HG03521 (cell line): ENCODE data around the gene HPS5.

Experiments
- ATAC-seq: cut with Tn5 transposase; IDR thresholded peaks from one replicate; pipeline ENCODE4 v1.9.1; 2021; ENCODE audit warnings: mild to moderate bottlenecking, moderate library complexity; ENCODE audit not compliant: unreplicated experiment

The HPS5 gene

DNA sequence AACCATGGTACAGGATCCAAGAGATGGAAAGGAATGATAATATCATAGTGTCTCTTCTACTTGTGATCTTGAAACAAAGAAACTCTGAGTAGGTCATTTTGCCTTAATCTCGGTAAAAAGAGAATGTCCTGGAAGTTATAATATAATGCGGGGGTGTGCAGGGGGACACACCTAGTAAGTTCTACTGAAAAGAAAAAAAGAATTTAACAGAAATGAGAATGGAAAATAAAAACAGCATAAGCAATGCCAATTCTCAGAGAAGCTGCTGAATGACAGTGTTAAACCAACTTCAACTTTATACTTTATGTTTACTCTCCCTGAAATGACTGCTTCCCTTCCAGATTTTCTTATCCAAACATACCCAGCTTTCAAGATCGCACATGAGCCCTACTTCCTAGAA, 2.0 kb downstream of the HPS5 start:
- no peak for ATAC-seq

DNA sequence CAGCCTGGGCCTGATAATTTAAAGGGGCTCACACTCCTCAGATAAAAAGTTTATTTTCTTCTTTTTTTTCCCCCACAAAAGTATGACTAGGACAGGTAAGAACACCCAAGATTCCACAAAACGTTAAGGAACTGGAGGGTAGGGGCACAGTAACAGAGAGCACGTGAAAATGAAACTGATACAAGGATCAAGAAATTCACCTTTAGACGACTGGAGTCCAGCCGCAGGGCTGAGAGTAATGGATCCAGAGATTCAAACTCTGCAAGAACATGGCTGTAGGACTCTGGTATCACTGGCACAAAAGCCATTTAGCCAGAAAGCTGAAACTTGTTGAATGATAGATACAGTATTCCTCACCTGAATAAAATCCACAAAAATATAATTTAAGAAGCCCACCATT, 4.4 kb downstream of the HPS5 start:
- ATAC-seq, result no peak

DNA sequence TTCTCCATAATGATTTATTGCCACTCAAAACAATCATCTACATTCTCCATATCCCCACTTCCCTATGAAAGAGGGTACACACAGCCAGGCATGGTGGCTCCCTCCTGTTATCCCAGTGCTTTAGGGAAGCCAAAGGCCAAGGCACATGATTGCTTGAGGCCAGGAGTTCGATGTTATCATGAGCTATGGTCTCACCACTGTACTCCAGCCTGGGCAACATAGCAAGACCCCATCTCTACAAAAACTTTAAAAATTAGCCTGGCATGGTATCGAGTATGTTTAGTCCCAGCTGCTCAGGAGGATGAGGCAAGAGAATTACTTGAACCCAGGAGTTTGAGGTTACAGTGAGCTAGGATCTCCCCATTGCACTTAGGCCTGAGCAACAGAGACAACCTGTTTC, 6.0 kb downstream of the HPS5 start:
- no peak for ATAC-seq

DNA sequence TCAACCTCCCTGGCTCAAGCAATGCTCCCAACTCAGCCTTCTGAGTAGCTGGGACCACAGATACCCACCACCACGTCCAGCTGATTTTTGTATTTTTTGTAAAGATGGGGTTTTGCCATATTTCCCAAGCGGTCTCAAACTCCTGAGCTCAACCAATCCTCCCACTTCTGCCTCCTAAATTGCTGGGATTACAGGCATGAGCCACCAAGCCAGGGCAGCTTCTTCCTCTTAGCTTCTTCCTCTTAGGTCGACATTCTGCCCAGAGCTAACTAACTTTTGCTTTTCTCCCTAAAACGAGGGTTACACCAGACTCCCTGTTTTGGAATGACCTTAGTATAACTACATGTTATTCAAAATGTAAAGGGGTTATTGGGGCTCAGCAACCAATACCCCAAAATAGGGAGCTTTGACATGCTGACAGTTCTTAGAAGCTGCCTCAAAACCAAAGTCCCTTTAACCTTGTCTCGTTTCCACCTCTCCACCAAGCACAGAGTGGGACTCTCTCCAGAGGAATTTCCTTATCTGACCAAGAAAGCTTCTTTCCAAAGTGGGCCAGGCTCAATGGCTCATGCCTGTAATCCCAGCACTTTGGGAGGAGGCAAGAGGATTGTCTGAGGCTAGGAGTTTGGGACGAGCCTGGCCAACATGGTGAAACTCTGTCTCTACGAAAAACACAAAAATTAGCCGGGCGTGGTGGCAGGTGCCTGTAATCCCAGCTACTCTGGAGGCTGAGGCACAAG, 7.0 kb downstream of the HPS5 start:
- no peak for ATAC-seq

DNA sequence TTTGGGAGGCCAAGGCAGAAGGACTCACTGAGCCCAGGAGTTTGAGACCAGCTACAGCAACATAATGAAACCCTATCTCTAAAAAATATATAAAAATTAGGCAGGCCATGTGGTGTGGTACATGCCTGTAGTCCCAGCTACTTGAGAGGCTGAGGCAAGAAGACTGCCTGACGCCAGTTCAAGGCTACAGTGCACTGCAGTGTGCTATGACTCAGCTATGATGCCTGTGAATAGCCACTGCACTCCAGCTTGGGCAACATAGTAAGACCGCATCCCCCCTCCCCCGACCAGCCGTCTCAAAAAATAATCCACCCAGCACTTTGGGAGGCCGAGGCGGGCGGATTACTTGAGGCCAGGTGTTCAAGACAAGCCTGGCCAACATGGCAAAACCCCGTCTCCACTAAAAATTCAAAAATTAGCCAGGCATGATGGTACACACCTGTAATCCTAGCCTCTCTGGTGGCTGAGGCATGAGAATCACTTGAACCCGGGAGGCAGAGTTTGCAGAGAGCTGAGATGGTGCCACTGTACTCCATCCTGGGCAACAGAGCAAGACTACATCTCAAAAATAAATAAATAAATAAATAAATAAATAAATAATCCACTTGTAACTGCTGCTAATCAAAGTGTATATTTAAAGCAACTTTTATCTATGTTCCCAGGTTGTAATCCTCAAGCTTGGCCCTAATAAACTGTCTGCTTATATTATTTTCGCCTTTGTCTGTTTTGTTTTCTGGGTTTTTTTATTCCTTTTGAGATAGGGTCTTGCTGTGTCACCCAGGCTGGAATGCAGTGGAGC, 7.8 kb downstream of the HPS5 start:
- no peak for ATAC-seq

DNA sequence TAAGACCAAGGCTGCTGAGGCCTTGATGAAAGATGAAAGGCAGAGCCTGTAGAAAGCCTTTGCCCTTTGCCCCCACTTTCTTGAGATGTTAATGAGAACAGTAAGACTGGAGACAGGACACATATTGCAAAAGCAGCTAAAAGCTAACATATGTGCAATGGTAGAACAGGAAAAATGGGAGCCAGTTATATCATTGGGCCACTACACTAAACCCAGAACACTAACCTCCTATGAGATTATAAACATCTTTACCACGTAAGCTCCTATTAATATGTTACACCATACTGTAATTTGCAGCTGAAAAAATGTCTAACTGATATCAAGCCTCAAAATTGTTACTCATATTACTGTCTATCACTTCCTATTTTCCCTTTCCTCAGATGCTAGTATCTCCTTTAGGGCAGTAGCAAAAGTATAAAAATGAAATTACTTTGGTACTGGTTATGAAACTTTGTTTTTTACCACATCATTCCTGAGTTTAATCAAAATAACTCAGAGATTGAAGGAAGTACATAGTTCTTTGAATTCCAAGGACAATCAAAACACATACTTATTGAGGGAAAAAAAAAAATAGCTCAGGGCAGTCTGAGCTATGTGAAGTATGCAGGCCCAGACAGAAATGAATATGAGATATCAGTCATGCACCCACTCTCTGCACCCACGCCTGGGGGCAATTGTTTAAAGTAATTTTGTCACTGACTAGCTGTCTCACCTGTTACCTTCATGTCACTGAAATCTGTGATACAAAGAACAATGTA, 9.1 kb downstream of the HPS5 start:
- ATAC-seq, result no peak

DNA sequence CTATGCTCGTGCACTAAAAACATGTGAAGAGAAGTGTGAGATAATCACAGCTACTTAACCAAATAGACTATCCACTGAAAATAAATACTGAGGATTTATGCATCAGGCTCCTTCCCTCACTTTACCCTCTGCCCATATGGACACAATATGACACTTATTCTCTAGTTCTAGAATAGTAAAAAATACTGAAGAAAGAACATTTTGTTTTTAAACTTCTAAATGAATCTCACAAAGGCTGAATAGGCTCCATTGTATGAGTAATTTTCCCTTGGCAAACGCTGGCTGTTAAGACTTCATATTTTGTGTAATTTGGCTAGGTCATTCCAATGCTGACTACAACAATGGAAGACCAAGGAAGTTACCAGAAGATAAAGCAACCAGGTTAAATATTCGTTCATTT, 9.9 kb downstream of the HPS5 start:
- ATAC-seq, result no peak

DNA sequence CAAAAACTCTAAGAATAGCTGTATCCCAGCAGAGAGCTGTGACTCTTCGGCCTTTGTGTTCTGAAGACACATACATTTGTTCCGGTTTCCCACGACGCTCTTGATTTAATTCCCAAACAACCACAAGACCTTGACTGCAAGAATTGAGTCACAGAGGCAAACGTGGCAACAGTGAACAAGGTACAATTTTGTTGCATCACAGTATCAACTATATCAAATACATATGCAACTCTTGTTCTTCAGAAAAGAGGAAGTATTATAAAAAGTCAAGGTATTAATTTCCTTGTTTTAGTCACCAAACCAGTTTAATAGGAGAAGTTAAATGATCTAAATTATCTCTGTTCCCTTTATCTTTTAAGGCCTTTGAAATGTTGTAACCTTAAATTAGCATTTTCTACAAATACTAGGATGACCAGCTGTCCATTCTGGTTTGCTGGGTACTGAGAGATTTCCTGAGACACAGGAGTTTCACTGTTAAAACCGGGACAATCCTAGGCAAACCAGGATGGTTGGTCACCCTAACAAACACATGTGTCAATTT, 11.1 kb downstream of the HPS5 start:
- no peak for ATAC-seq

DNA sequence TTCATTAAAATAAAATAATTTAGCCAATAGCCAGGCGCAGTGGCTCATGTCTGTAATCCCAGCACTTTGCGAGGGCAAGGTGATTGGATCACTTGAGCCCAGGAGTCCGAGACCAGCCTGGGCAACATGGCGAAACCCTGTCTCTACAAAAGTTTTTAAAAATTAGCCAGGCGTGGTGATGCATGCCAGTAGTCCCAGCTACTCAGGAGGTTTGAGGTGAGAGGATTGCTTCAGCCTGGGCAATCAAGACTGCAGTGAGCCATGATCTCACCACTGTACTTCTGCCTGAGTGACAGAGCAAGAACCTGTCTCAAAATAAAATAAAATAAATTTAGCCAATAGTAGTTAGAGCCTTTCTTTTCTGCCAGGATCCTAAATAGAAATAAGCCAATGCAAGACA, 12.2 kb downstream of the HPS5 start:
- ATAC-seq, result no peak

DNA sequence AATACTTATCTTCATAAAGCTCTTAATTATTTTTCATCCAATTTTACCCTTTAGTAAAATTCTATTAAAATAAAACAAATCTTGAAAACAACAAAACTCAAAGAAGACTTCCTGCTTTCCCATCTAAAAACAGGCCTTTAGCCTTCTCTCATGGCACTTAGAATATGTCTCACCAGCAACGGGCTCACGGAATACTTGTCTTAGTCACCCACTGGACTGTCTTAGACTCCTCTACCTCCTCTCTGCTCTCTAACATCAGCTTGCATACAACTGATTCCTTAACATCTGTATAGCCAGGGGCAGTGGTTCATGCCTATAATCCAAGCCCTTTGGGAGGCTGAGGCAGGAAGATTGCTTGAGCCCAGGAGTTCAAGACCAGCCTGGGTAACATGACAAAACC, 13.7 kb downstream of the HPS5 start:
- no peak for ATAC-seq

DNA sequence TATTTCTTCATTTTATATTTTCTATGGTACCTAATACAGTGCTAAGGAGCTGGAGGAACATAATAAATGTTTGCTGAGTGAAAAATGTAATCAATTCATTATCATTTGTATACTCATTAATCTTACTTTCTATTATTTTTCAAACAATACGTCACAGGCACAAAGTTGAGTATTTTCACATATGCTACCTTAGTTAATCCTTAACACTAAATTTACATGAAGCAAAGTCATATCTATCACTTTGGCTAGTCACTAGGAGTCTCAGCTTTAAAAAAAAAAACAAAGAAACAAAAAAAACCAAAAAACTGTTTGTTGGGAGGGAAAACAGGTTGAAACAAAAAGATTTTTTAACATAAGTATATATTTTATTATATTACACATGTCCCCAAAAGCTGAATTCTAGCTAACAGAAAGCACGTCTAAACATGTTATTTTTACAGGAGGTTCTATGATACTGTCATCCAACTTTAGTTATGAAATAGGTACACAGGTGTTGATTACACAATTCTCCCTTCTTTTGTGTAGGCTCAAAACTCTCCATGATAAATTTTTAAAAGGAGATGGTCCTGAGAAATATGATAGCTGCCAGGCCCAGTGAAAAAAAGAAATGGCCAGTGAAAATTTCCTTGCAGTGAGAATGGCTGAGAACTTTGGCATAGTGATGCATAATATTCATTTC, 14.3 kb downstream of the HPS5 start:
- no peak for ATAC-seq

DNA sequence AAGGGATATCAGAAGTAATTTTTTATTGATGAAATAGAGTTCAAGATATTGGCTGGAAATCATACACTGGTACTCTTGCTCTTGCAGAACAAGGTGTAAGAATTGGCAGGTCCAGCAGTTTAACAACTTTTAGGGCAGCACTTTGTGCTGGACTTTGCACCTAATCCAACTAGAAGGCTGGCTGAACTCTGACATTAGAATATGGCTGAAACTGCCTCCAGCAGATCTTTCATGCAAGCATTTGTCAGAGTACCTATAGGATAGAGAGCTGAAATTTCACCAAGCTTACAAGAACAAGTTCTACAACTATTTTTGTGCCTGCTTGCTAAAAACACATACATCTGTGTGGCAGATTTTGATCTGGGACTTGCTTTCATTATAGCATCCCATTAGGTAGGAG, 17.2 kb downstream of the HPS5 start:
- ATAC-seq, result no peak

DNA sequence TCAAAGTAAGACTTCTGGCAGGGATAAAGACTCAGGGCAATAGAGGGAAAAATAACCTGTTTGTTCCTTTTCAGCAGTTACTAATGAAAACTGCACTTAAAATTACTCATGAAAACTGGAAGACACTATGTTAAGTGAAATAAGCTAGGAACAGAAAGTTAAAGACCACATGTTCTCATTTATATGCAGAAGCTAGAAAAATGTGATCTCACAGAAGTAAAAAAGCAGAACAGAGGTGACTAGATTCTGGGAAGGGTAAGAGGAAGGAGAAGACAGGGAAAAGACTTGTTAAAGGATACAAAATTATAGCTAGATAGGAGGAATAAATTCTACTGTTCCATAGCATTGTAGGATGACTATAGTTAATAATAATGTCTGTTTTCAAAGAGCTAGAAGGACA, 22.2 kb downstream of the HPS5 start:
- ATAC-seq, result no peak

DNA sequence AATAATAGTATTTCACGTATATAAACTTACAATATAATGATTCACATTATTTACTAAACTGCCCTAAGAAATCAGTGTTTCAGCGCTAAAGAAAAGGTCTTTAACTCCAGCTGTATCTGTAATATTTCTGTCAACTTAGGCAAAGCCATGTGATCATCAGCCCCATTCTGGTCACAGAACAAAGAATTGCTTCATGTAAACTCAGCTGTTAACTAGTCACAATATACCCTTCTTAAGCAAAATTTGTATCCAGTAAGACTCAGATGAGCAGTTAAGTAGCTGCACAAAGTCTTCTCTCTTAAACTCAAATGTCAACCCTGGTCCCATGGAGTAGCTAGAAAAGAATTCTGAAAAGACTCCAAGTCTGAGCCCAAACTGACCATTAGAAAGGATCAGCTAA, 26.6 kb downstream of the HPS5 start:
- no peak for ATAC-seq

DNA sequence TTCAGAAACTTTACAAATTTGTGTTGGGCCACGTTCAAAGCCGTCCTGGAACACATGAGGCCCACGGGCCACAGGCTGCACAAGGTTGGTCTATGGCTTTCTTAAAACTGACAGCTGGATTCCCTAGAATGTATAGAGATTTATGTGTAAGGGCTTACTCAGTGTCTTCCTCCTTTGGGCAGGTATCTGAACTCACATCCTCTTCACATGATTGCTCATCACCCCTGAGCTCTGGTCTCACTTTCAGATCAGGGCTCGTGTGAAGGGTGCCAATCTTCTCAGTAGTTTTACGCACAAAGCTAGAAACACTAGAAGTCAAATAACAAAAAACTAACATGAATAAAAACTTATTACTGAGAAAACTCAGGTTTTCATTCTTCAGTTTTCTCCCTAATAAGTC, 27.1 kb downstream of the HPS5 start:
- no peak for ATAC-seq

DNA sequence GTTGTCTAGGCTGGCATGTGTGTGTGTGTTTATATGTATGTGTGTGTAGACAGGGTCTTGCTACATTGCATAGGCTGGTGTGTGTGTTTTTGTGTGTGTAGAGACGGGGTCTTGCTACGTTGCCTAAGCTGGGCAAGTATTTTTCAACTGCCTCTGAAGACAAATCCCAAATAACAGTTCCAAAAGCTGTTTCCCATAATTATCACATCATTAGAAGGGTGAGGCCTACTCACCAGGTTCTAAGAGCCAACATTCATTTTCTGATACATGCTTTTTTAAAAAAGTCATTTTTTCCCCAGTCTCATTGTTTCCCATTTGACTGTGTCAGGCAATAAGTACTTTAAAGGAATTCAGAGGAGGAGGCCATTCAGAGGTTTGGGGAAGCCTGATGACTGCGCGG, 33.0 kb downstream of the HPS5 start:
- no peak for ATAC-seq

DNA sequence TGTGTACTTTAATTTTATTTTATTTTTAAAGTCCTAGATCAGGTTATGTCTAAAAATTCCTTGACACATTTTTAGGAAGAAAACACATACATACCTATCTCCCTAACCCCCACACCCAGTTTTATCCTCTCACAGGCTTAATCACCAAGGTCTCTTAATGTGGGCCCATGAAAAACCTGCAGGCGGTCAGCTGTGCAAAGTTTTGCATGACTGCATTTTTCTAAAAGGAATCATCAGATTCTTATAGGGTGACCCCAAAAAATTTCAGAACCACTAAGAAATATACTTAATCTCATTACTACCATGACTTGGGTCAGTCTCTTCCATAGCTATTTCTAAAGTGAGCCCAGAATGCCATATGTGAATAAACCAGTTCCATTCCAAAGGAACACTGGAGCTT, 36.1 kb downstream of the HPS5 start:
- no peak for ATAC-seq

DNA sequence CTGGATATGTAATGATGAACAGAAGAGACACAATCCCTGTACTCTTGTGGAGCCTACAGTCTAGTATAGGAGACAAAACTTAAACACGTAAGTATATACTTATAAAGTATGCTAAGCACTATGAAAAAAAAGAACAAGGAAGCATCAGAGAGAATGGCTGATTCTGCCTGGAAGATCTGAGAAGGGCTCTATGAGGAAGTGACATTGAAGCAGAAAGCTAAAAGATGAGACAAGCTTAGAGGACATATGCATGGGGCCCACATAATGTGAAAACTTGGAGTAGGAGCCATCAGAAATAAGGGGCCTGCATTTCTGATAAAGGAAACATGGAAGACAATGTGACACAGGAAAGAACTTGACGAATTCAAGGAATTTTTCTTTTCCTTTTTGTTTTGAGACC, 39.3 kb downstream of the HPS5 start:
- no peak for ATAC-seq

DNA sequence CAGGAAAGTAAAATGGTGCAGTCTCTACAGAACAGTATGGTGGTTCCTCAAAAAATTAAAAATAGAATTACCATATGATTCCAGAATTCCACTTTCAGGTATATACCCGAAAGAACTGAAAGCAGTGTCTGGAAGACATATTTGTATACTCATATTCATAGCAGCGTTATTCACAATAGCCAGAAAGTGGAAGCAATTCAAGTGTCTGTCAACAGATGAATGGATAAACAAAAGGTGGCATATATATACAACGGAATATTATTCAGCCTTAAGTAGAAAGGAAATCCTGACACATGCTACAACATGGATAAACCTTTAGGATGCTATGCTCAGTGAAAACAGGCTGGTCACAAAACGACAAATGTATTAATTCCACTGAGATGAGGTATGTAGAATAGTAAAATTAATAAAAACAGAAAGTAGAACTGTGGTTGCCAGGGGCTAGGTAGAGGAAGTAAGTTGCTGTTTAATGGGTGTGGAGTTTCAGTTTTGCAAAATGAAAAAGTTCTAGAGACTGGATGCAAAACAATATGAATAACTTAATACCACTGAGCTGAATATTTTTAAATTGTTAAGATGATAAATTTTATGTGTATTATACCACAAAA, 41.4 kb downstream of the HPS5 start:
- peak; percentile 91 for ATAC-seq

DNA sequence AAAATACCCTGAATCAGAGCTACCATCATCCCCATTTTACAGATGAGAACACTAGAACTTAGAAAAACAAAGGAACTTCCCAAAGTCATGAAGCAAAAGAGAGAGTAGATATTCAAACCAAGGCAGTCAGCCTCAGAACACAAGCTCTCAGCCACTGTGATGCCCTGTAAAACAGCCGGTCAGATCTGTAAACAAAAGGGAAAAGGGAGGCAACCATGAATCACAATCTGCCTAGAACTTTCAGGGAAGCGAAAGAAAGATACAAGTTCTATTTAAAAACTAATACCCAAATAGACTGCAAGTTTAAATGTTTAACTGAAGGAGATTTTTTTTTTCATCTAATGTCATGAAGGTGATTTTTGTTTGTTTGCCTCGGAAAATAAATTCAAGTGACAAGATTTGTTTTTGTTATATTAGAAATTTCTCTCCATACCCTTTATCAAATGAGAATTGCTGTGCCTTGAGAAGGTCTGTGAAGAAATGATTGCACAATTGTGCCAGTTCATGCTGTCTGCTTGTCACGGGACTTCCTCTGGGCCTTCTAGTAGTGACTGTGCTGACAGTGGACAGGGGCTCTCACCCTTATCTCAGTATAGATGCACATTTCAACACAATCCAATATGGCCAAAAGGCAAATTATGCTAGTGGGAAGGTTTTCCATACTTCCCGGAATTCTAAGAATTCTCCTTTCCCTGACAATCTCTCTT, 44.2 kb downstream of the HPS5 start:
- no peak for ATAC-seq
